Measurements from ENCODE around the gene SPSB2. TPM values are rescaled to one million over a fixed set of nuclear protein-coding genes. Genes with fewer than 3 reads are reported as not detected.

The SPSB2 gene
- total RNA-seq, 1 donor from 2014 or later = 33.7 TPM

DNA sequence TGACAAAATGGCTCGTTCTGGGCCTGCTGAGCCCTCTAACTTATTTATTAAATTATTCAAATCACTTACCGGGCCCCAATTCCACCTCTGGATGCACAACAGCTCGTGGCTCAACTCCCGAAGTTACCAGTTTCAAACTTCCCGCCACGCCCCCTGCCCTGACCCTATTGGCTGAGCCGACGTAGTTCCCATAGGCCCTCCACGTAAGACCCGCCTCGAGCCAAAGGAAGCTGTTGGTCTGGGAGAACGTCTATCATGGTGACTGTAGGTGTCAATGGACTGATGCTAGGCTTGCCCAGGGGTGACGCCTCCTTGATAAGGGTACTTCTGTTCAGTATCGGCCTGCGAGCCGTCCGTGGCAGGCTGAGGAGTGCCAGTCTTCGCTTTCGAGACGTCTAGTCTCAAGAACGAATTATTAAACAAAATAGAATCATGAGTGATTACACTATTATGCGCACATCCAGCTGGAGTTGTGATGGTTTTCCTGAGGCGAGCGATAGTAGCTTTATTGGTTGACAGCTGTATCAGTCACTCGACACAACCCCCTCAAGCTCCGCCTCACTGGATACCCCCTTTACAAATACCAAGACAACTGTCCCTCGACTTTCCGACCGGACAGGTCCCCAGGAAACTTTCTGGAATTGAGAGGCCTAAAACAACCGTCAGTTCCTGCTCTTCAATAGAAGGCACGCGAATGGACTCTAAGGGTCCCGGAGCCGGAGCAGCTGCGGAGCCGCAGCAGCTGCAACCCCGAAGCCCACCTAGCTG, 21.8 kb downstream of the SPSB2 start, which contains the start of gene CDCA3:
CDCA3 (minus strand) TSS at position 134 of the 768 bp plus-strand sequence. CDS start 334 bp downstream, outside the sequence.
- DNase-seq (ENCODE audit: low spot score) = peak; percentile 96

GRCh38 chr12:6850796-6851152, 22.3 kb downstream of the SPSB2 start:
- peak; percentile 28 for DNase-seq (ENCODE audit: low spot score)

DNA sequence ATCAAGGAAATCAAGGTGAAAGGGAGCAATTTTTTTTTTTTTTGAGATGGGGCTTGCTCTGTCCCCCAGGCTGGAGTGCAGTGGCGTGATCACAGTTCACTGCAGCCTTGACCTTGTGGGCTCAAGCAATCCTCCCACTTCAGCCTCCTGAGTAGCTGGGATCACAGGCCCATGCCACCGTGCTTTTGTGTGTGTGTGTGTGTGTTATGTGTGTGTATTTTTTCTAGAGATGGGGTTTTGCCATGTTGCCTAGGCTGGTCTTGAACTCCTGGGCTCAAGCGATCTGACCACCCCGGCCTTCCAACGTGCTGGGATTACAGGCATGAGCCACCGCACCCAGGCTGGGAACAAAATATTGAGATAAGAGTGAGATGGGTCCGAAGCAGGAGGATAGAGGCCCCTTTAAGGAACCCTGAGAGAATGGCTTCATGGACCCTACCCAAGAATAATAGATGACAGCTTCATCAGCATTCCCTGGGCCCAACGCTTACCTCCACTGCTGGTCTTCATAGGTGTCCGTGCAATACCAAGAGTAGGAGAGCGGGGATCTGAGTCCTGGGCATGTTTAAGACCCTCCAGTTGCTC, 23.0 kb downstream of the SPSB2 start:
- no peak for DNase-seq (ENCODE audit: low spot score)

DNA sequence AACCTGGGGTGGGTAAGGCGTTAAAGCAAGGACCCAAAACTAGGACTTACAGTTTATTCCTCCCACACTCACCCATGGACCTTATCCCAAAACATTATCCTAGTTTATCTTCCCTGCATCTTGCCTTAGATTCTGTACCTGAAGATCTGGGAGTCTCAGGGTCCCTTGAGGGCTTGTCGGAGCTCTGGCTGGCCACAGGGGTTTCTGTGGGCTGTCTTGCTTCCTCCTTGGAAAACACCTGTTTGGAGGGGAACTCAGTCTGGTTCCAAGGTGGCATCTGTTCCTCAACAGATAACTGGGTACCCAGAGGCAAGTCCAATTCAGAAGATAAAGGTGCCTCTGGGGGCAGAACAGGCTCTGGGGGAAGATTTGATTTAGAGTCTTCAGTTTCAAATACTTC, 23.7 kb downstream of the SPSB2 start:
- DNase-seq (ENCODE audit: low spot score) = no peak

- no peak for DNase-seq (ENCODE audit: low spot score)
Observed at GRCh38 chr12:6847676-6848075, 25.4 kb downstream of the SPSB2 start.

DNA sequence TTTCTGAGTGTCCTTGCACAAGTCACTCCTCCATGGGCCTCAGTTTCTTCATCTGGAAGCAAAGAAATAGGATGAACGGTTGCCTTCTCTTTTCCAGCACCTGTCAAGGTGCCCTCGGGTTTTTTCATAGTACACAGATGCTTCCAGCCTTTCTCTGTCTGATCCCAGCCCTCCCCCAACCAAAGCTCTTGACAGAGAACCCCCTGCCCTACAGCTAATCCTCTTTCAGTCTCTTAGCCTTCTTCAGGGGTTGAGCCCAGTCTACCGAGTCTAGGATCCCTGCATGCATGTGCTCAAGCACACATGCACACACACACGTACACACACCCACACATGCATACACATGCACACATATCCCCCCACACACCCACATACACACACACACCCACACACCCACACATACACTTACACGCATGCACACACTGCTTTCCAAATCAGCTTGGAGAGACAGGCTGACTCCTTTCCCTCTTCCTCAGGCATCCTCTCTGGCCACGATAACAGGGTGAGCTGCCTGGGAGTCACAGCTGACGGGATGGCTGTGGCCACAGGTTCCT, 26.7 kb downstream of the SPSB2 start:
- DNase-seq (ENCODE audit: low spot score) = no peak

- no peak for DNase-seq (ENCODE audit: low spot score)
Observed at GRCh38 chr12:6845395-6845794, 27.7 kb downstream of the SPSB2 start.

- DNase-seq (ENCODE audit: low spot score) = no peak
Observed at GRCh38 chr12:6843118-6843902, 29.8 kb downstream of the SPSB2 start.

GRCh38 chr12:6842075-6842474, 31.0 kb downstream of the SPSB2 start:
- DNase-seq (ENCODE audit: low spot score) = no peak

DNA sequence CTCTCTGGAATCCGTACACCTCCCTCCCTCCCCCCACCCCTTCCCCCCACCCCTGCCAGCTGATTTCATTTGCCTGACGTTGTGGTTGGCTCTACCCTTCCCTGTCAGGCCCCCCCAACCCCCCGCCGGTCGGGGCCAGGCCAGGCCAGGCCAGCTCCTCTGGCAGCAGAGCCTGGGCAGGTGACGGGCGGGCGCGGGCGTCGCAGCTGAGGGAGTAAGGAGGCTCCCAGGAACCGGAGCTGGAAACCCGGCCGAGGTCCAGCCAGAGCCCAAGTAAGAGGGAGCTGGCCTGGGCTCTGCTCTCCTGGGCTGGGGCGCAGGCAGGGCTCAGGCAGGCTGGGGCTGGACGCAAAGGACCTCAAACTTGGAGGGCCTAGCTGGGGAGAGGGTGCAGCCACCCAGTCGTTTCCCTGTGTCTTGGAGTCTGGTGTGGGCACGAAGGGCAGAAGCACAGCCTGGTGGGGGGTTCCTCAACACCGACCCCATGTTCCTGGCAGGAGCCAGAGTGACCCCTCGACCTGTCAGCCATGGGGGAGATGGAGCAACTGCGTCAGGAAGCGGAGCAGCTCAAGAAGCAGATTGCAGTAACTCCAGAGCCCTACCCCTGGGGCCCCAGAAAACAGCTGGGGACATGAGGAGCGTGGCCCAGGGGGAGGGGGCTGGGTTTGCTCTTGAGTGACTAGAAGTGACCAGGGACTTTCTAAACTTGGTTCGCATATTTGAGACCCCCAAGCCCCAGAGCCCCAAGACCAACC, 32.2 kb downstream of the SPSB2 start, which contains the start of gene GNB3:
GNB3 (plus strand) TSS at position 165 of the 755 bp plus-strand sequence; CDS start at position 528, 363 bp downstream.
- DNase-seq (ENCODE audit: low spot score) = no peak

- DNase-seq (ENCODE audit: low spot score) = no peak
Observed at GRCh38 chr12:6840330-6840729, 32.8 kb downstream of the SPSB2 start.

DNA sequence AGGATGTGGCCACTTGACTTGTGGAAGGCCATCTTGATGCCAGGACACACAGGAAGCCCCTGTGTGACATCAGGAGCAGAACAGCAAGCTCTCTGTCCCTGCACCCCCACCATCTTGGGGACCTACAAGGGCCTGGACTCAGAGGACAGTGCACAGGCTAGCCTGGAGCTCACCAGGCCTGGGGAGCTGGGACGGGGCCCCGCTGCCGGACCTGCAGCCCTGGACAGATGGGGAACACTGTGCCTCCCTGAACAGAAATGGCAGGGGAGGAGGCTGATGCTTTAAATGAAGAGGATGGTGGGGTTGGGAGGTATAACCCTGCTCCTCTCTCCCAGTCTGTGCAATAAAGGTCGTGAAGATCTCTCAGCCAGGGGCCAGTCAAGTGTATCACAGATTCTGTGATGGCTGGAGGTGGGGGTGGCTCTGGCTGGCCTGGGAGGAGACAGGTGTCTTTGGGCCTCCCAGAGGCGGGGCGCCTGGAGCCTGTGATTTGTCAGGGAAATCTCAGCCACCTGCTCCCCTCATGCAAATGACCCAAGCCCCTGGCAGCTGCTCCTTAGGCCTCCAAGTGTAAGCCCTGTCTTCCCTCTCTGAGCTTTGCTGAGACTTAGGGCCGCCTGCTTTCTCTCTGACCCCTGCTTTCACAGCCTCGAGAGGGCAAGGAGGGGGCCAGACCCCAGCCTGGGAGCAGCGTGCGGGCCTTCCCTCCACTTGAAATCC, 33.5 kb downstream of the SPSB2 start:
- DNase-seq (ENCODE audit: low spot score) = no peak

DNA sequence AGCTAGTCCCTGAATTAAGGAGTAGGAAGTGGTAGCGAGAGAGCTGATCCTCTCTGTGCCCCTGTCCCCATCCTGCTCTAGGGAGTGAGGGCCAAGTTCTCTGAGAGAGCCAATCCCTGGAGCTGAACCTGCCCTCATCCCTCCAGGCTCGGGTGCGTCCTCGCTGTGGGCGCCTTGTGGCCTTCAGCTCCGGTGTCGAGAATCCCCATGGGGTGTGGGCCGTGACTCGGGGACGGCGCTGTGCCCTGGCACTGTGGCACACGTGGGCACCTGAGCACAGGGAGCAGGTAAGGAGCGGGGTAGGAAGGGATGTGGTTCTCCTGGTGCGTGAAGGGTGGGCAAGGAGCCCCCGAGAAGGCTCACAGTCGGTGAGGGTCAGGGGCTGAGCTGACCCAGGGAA, 34.2 kb downstream of the SPSB2 start:
- no peak for DNase-seq (ENCODE audit: low spot score)

DNA sequence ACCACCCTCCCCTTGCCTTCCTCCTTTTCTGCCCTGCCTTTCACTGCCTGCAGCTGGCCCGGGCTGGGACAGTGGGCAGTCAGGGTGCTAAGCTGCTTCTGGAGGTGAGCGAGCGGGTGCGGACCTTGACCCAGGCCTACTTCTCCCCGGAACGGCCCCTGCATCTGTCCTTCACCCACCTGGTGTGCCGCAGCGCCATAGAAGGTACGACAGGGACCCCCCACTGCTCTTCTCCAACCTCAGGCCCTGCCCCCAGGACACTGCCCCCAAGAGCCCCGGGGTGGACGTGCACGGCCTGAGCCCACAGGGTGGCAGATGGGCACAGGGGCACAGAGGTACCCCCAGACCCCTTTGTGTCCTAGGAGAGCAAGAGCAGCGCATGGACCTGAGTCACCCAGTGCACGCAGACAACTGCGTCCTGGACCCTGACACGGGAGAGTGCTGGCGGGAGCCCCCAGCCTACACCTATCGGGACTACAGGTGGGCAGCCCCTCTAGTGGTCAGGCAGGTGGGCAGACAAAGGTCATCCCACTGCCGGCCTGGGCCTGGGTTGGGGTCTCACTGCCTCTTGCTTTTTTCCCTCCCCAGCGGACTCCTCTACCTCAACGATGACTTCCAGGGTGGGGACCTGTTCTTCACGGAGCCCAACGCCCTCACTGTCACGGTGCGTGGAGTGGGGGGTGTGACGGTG, 35.6 kb downstream of the SPSB2 start:
- DNase-seq (ENCODE audit: low spot score) = no peak

GRCh38 chr12:6836851-6837250, 36.3 kb downstream of the SPSB2 start:
- DNase-seq (ENCODE audit: low spot score) = no peak

GRCh38 chr12:6834873-6835272, 38.2 kb downstream of the SPSB2 start:
- DNase-seq (ENCODE audit: low spot score) = no peak

DNA sequence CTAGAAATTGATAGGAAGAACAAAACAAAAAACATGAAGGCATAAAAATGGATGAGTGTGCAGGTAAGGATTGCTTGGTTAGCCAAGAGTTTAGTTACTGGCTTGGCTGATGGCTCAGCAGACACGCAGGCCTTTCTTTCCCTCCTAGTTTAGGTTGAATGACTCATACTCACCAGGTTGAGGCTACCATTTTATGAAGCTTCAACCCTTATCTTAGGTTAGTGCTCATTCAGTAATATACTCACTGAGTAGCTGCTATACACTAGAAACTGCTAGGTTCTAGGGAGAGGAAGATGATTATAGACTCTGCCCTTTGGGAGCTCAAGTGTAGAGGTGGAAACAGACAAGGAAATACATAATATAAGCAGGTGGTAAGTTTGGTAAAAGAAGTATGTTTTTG, 38.8 kb downstream of the SPSB2 start:
- no peak for DNase-seq (ENCODE audit: low spot score)

- no peak for DNase-seq (ENCODE audit: low spot score)
Observed at GRCh38 chr12:6833189-6833890, 39.8 kb downstream of the SPSB2 start.

DNA sequence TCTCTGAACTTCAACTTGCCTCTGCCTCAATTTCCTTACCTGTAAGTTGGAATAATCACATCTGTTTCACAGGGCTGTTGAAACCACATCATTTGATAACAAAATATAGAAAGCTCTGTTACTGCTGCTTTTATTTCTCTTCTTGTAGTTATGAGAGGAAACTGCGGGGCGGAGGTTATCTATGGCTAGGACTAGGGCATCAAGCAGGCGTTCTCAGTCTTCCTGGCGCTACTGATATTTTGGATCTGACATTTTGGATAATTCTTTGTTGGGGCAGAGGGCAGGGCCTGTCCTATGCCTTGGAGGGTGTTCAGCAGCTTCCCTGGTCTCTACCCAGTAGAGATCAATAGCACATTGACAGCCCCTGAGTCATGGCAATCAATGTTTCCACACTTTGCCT, 41.0 kb downstream of the SPSB2 start:
- DNase-seq (ENCODE audit: low spot score) = no peak

Measured in mucosa of gallbladder (tissue), 1 donor.